Osteocyte (in vitro differentiated cells): Measurements from ENCODE around the gene DYNLT4. TPM values are rescaled to one million over a fixed set of nuclear protein-coding genes. Genes with fewer than 3 reads are reported as not detected.

Source experiments
- DNase-seq: peaks from one replicate; pipeline ENCODE4 v3.0.0; 2021; ENCODE audit warnings: mixed read lengths; ENCODE audit not compliant: unreplicated experiment; ENCODE audit errors: extremely low spot score
- H3K27ac Mint-ChIP-seq: one replicate; pipeline ENCODE4 v1.8.0; 2021; ENCODE audit warnings: mild to moderate bottlenecking, mixed read lengths; ENCODE audit not compliant: unreplicated experiment
- H3K27me3 Mint-ChIP-seq: one replicate; pipeline ENCODE4 v1.8.0; 2021; ENCODE audit warnings: mixed read lengths; ENCODE audit not compliant: unreplicated experiment
- H3K36me3 Mint-ChIP-seq: one replicate; pipeline ENCODE4 v1.8.0; 2021; ENCODE audit warnings: mixed read lengths; ENCODE audit not compliant: unreplicated experiment
- H3K4me1 Mint-ChIP-seq: one replicate; pipeline ENCODE4 v1.8.0; 2021; ENCODE audit warnings: mixed read lengths; ENCODE audit not compliant: unreplicated experiment
- H3K4me3 Mint-ChIP-seq: one replicate; pipeline ENCODE4 v1.8.0; 2021; ENCODE audit warnings: mild to moderate bottlenecking, moderate library complexity, mixed read lengths; ENCODE audit not compliant: unreplicated experiment
- H3K9me3 Mint-ChIP-seq: one replicate; pipeline ENCODE4 v1.8.0; 2021; ENCODE audit warnings: mixed read lengths; ENCODE audit not compliant: unreplicated experiment
- total RNA-seq: library from RNA; stranded (reverse); gene quantifications from 2 replicates; pipeline ENCODE4 v1.2.1, GENCODE V29; 2021
- TF ChIP-seq, protein P1 (sequence below): fragments of 200-600 bp; sonication (generic); IDR thresholded peaks from 2 replicates; pipeline ENCODE4 v1.5.0; 2021; ENCODE audit warnings: antibody characterized with exemption, mild to moderate bottlenecking, moderate library complexity

The DYNLT4 gene
- total RNA-seq, 1 donor from 2014 or later: 0.48 TPM

GRCh38 chr1:44807364-44808062 lies 362 bp upstream of the DYNLT4 start:
- Mint-ChIP-seq H3K4me3 (peak overlapping the region; percentile 71), H3K36me3 (peaks cover 16% of the 10 kb centered on the region), H3K27ac (peak overlapping the region; percentile 100), H3K27me3 (no peaks in the 10 kb centered on the region), H3K9me3 (no peaks in the 10 kb centered on the region), H3K4me1 (peaks cover 76% of the 10 kb centered on the region)
- peak; percentile 97 for DNase-seq
- TF ChIP-seq, protein P1, sequence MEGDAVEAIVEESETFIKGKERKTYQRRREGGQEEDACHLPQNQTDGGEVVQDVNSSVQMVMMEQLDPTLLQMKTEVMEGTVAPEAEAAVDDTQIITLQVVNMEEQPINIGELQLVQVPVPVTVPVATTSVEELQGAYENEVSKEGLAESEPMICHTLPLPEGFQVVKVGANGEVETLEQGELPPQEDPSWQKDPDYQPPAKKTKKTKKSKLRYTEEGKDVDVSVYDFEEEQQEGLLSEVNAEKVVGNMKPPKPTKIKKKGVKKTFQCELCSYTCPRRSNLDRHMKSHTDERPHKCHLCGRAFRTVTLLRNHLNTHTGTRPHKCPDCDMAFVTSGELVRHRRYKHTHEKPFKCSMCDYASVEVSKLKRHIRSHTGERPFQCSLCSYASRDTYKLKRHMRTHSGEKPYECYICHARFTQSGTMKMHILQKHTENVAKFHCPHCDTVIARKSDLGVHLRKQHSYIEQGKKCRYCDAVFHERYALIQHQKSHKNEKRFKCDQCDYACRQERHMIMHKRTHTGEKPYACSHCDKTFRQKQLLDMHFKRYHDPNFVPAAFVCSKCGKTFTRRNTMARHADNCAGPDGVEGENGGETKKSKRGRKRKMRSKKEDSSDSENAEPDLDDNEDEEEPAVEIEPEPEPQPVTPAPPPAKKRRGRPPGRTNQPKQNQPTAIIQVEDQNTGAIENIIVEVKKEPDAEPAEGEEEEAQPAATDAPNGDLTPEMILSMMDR: no peak

DNA sequence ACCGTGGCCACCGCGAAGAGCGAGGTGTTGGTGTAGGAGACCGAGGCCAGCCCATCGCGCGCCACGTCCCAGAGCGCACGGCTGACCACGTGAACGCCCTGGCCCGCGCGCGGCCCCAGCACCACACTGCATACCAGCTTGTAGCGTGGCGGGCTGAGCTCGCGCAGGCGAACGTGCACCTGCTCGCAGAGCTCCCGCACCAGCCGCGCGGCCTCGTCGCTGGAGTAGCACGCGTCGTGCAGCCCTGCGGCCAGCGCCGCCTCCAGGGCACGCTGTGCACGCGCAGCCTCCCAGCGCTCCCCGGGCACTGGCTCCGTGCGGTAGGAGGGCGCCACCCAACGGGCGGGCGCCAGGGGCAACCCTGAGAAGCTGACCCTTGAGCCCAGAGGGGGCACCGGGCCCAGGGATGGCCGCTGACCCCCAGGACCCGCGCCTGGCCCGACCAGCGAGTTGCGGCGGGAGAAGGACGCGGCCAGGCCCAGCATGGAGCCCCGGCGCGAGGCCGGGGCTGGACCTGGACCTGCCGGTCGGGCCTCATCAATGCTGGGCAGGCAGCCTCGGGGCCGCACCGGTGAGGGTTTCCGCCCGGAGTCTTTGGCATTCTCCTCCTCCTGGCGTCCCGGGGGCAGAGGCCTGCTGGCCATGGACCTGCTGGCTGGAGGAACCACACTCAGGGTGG lies 987 bp downstream of the DYNLT4 start:
- peaks cover 71% of the 10 kb centered on the region for H3K4me1 Mint-ChIP-seq
- TF ChIP-seq, protein P1: no peak
- no peaks in the 10 kb centered on the region for H3K27me3 Mint-ChIP-seq
- peaks cover 22% of the 10 kb centered on the region for H3K36me3 Mint-ChIP-seq
- no peak for DNase-seq
- H3K27ac Mint-ChIP-seq: peak overlapping the region; percentile 100
- no peaks in the 10 kb centered on the region for H3K9me3 Mint-ChIP-seq
- H3K4me3 Mint-ChIP-seq: no peak overlapping the region

DNA sequence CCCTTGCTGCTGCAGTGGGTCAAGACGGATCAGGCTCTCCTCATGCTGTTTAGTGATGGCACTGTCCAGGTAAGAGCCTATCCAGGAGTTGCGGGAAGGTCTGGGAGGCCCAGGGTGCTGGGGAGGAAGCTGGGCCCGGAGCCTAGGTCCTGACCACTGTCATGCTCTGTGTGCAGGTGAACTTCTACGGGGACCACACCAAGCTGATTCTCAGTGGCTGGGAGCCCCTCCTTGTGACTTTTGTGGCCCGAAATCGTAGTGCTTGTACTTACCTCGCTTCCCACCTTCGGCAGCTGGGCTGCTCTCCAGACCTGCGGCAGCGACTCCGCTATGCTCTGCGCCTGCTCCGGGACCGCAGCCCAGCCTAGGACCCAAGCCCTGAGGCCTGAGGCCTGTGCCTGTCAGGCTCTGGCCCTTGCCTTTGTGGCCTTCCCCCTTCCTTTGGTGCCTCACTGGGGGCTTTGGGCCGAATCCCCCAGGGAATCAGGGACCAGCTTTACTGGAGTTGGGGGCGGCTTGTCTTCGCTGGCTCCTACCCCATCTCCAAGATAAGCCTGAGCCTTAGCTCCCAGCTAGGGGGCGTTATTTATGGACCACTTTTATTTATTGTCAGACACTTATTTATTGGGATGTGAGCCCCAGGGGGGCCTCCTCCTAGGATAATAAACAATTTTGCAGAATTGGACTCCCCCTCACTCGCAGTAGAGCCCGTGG lies 1.7 kb downstream of the DYNLT4 start:
- H3K9me3 Mint-ChIP-seq: no peaks in the 10 kb centered on the region
- H3K36me3 Mint-ChIP-seq: peaks cover 24% of the 10 kb centered on the region
- no peak for DNase-seq
- TF ChIP-seq, protein P1: peak; percentile 6
- no peaks in the 10 kb centered on the region for H3K27me3 Mint-ChIP-seq
- H3K27ac Mint-ChIP-seq: peak overlapping the region; percentile 76
- H3K4me3 Mint-ChIP-seq: no peak overlapping the region
- H3K4me1 Mint-ChIP-seq: peaks cover 67% of the 10 kb centered on the region

DNA sequence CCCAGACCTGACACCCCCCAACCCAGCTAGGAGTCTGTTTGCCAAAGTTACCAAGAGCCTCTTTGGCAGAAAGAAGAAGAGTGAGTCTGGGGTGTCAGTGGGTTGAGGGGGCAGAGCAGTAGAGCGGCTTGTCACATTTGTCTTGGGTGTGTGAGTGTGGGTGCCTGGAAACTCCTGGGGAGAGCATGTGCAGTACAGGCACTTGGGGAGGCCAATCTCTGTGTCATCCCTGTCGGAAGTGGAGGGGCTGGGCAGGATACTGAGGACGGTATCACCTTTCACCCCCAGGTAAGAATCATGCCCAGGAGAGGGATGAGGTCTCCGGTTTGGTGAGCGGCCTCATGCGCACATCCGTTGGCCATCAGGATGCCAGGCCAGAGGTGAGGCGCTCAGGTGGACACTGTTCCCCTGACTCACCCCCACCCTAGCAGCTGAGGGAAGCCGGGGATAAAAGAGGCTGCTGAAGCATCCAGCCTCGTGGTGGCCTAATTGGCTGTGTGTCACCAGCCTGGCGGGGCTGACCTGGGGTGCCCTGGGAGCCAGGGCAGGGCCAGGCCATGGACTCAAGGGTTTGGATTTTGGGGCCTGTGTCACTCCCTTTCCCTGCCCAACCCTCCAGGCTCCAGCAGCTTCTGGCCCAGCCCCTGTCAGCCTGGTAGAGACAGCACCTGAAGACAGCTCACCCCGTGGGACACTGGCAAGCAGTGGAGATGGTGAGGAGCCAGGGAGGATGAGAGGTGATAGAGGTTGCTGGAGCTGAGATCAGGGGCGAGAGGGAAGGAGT lies 3.6 kb downstream of the DYNLT4 start:
- Mint-ChIP-seq H3K27me3 (no peaks in the 10 kb centered on the region), H3K36me3 (peaks cover 24% of the 10 kb centered on the region), H3K9me3 (no peaks in the 10 kb centered on the region), H3K4me3 (peak overlapping the region; percentile 96), H3K4me1 (peaks cover 51% of the 10 kb centered on the region), H3K27ac (peak overlapping the region; percentile 76)
- TF ChIP-seq, protein P1: no peak
- no peak for DNase-seq
